GM12801 (cell line): ENCODE results near the gene ATP6V0E2.

ENCODE experiments used
- CTCF ChIP-seq: IDR thresholded peaks from one replicate; pipeline ENCODE4 v1.5.1; 2011; ENCODE audit warnings: control low read depth; ENCODE audit not compliant: insufficient read length; ENCODE audit errors: extremely low read depth

The ATP6V0E2 gene

GRCh38 chr7:149860821-149861727, 12.7 kb upstream of the ATP6V0E2 start:
- TF ChIP-seq CTCF = no peak

GRCh38 chr7:149861728-149862045, 12.1 kb upstream of the ATP6V0E2 start:
- no peak for TF ChIP-seq CTCF

GRCh38 chr7:149862156-149862555, 11.6 kb upstream of the ATP6V0E2 start:
- TF ChIP-seq CTCF = no peak

- TF ChIP-seq CTCF = no peak
Observed at GRCh38 chr7:149863500-149863899, 10.3 kb upstream of the ATP6V0E2 start.

GRCh38 chr7:149864023-149864422, 9.7 kb upstream of the ATP6V0E2 start:
- no peak for TF ChIP-seq CTCF

GRCh38 chr7:149864751-149865150, 9.0 kb upstream of the ATP6V0E2 start:
- no peak for TF ChIP-seq CTCF

- no peak for TF ChIP-seq CTCF
Observed at GRCh38 chr7:149865437-149865836, 8.3 kb upstream of the ATP6V0E2 start.
